ENCODE data around the gene PROSER3.

Gene PROSER3

GRCh38 chr19:35752746-35753350 is 5.1 kb upstream of the PROSER3 start:
- Histone ChIP-seq H2AFZ (ENCODE audit: low read length) (no peak overlapping the region), H3K9me2 (ENCODE audit: low read depth, low read length) (no peaks in the 10 kb centered on the region), H3K4me1 (ENCODE audit: insufficient read depth, low read length, severe bottlenecking) (peaks cover 16% of the 10 kb centered on the region), H3K27me3 (ENCODE audit: insufficient read depth, low read length) (no peaks in the 10 kb centered on the region), H3K4me2 (ENCODE audit: low read length) (no peak overlapping the region), H3F3A (ENCODE audit: insufficient read depth, low read length) (no peaks in the 10 kb centered on the region), H3K4me3 (ENCODE audit: low read depth, low read length, poor library complexity, severe bottlenecking) (no peak overlapping the region), H3K27ac (ENCODE audit: low read depth, low read length, poor library complexity, severe bottlenecking) (no peak overlapping the region), H3K9me3 (ENCODE audit: low read length) (no peaks in the 10 kb centered on the region), H3K79me2 (ENCODE audit: insufficient read depth, low read length) (no peaks in the 10 kb centered on the region), H3K36me3 (ENCODE audit: insufficient read depth, low read length) (0 out of 2 replicates have a peak, but pooled peaks cover 3% of the 10 kb centered on the region), H4K20me1 (ENCODE audit: insufficient read depth, low read length) (no peaks in the 10 kb centered on the region), H3K9ac (ENCODE audit: low read length) (no peak overlapping the region)
- TF ChIP-seq CTCF (IDR thresholded peaks at IDR 0.05; ENCODE audit: low read length) (no peak), EZH2 (IDR thresholded peaks at IDR 0.05; ENCODE audit: borderline replicate concordance, low read length) (no peak)

GRCh38 chr19:35753634-35754369 is 4.2 kb upstream of the PROSER3 start:
- Histone ChIP-seq H3K4me1 (ENCODE audit: insufficient read depth, low read length, severe bottlenecking) (peaks cover 17% of the 10 kb centered on the region), H4K20me1 (ENCODE audit: insufficient read depth, low read length) (no peaks in the 10 kb centered on the region), H3K9ac (ENCODE audit: low read length) (no peak overlapping the region), H3F3A (ENCODE audit: insufficient read depth, low read length) (no peaks in the 10 kb centered on the region), H3K27me3 (ENCODE audit: insufficient read depth, low read length) (no peaks in the 10 kb centered on the region), H3K27ac (ENCODE audit: low read depth, low read length, poor library complexity, severe bottlenecking) (no peak overlapping the region), H3K79me2 (ENCODE audit: insufficient read depth, low read length) (no peaks in the 10 kb centered on the region), H3K4me3 (ENCODE audit: low read depth, low read length, poor library complexity, severe bottlenecking) (no peak overlapping the region), H3K4me2 (ENCODE audit: low read length) (no peak overlapping the region), H2AFZ (ENCODE audit: low read length) (no peak overlapping the region), H3K9me3 (ENCODE audit: low read length) (no peaks in the 10 kb centered on the region), H3K36me3 (ENCODE audit: insufficient read depth, low read length) (0 out of 2 replicates have a peak, but pooled peaks cover 3% of the 10 kb centered on the region), H3K9me2 (ENCODE audit: low read depth, low read length) (no peaks in the 10 kb centered on the region)
- no peak for TF ChIP-seq EZH2 (IDR thresholded peaks at IDR 0.05; ENCODE audit: borderline replicate concordance, low read length)
- no peak for TF ChIP-seq CTCF (IDR thresholded peaks at IDR 0.05; ENCODE audit: low read length)

- TF ChIP-seq CTCF (IDR thresholded peaks at IDR 0.05; ENCODE audit: low read length) = no peak
- TF ChIP-seq EZH2 (IDR thresholded peaks at IDR 0.05; ENCODE audit: borderline replicate concordance, low read length) = no peak
- no peak overlapping the region for H3K4me3 ChIP-seq (ENCODE audit: low read depth, low read length, poor library complexity, severe bottlenecking)
Measured at GRCh38 chr19:35754370-35755130, 3.4 kb upstream of the PROSER3 start.

More at GRCh38 chr19:35754370-35755130, 3.4 kb upstream of the PROSER3 start:
- H3K27me3 ChIP-seq (ENCODE audit: insufficient read depth, low read length) = no peaks in the 10 kb centered on the region
- H3K4me1 ChIP-seq (ENCODE audit: insufficient read depth, low read length, severe bottlenecking) = peaks cover 18% of the 10 kb centered on the region
- H2AFZ ChIP-seq (ENCODE audit: low read length) = no peak overlapping the region
- H3K27ac ChIP-seq (ENCODE audit: low read depth, low read length, poor library complexity, severe bottlenecking) = no peak overlapping the region
- H4K20me1 ChIP-seq (ENCODE audit: insufficient read depth, low read length) = no peaks in the 10 kb centered on the region
- no peak overlapping the region for H3K9ac ChIP-seq (ENCODE audit: low read length)
- no peaks in the 10 kb centered on the region for H3K9me3 ChIP-seq (ENCODE audit: low read length)
- 0 out of 2 replicates have a peak, but pooled peaks cover 5% of the 10 kb centered on the region for H3K36me3 ChIP-seq (ENCODE audit: insufficient read depth, low read length)
- no peak overlapping the region for H3K4me2 ChIP-seq (ENCODE audit: low read length)
- H3F3A ChIP-seq (ENCODE audit: insufficient read depth, low read length) = no peaks in the 10 kb centered on the region
- no peaks in the 10 kb centered on the region for H3K79me2 ChIP-seq (ENCODE audit: insufficient read depth, low read length)
- H3K9me2 ChIP-seq (ENCODE audit: low read depth, low read length) = no peaks in the 10 kb centered on the region

Data from OCI-LY1 (cell line).